Cerebellar nuclear complex (tissue), 1 donor: ENCODE results near the gene AAMP.

Experiments used
- DNase-seq, 2 experiments: peaks; one replicate each; lab custom pipeline; 2025; lab: John Stamatoyannopoulos, UW

AAMP gene

DNA sequence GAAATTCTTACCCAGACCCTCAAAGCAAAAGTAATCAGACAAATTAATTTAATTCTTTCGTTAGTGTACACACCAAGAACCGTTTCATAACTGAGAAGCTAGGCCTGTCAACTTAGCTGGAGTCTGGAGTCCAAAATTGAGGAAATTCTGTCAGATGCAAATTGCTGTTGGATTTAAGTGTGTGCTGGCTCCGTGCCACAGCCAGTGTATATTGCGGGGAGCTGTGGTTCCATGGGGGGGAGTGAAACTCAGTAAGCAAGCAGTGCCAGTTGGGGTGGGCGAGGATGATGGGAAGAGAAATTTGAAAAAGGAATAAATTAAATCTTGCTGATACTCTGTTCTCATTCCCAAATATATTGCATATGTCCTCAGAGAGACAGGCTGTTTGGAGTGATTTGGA, 48.9 kb downstream of the AAMP start:
- DNase-seq: no peak

DNA sequence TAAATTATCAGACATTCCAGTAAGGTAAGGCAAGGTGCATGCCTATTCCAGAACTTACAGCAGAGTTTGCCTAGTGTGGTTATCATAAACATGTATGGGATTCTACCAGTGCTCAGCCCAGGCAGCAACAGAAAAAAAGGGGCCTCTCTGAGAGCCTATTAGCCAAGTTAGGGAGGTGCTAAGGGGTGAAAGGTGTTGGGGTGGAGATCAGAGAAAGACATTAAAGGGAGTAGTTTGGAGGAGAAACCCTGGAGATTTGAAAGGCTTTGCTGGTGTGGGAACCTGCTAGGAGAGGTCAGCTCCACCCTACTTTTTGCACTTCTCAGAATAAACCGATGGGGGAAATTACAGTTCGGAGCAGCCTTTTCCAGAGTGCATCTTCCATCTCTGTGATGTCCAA, 50.0 kb downstream of the AAMP start:
- no peak for DNase-seq

DNA sequence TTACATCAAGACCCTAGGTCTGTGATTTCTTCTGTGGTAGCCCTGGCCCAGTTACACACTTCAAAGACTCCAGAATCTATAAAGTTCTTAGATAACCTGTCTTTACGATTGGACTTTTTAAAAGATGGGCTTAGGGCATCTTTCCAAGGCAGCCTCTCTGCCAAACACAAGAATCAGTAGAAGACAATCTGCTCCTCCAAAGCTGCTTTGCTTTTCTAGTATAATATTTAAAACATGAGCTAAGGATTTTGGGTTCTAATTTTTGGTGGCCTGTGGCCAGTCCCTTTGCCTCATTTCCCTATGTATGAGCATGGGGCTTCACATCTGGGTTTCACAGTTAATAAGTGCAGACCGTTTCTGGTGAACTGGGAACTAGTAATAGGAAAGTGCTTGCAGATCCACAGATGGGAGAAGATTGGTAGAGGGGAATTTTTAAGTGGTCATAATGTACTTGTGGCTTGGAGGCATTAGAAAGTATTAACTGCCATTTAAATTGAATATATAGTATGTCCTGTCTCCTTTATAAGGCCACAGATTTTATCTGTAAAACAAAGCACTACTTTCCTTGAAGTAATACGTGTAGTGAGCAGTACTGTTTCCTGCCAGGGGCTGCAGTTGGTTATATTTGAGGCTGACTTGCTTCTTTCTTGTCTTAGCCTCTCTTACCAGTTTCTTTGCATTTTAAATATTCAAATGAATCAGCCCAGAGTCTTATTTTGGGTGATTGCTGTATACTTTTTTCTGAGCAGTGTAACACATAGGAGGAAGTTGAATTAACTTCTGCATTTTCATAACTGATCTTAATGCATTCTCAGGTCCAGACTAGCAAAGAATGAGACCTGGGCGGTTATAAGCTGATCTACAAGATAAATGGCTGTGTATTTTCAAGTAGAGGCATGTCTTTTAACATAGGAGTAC, 51.4 kb downstream of the AAMP start:
- DNase-seq: no peak

DNA sequence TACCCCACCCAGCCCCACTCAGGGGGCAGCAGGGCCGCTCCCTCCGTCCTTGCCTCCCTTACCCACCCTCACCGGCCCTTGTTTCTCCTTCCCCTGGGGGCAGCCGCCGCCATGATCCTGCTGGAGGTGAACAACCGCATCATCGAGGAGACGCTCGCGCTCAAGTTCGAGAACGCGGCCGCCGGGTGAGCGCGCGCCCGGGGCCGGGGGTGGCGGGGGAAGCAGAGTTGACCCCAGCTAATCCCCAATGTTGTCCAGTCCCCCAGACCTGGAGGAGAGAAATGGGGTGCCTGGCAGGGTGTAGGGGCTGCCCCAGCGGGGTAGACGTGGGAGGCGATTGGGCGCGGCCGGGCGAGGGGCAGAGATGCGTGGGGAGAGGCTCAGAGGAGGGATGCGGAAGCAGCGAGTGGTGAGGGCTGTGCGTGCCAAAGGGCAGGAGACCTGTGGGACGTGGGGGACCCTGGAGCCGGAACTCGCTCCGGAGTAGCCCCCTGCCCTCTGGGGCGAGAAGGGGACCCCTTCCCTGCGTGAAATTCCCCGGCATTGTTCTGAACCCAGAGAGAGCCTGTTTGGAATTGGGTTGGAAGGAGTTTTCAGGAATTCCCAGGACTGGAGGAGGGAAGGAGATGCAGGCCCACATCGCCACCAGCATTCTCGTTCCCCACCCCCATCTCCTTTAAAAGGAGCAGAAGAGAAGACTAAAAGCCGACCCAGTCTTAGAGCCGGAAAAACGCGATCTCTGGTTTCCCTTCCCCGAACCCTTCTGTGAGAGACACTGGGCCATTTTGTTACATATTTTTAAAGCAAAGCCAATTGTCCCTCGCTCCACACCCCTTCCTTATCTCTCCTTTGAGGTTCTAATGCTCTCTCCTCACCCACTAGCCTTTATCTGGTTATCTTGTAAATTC, 52.3 kb downstream of the AAMP start:
- DNase-seq: no peak

DNA sequence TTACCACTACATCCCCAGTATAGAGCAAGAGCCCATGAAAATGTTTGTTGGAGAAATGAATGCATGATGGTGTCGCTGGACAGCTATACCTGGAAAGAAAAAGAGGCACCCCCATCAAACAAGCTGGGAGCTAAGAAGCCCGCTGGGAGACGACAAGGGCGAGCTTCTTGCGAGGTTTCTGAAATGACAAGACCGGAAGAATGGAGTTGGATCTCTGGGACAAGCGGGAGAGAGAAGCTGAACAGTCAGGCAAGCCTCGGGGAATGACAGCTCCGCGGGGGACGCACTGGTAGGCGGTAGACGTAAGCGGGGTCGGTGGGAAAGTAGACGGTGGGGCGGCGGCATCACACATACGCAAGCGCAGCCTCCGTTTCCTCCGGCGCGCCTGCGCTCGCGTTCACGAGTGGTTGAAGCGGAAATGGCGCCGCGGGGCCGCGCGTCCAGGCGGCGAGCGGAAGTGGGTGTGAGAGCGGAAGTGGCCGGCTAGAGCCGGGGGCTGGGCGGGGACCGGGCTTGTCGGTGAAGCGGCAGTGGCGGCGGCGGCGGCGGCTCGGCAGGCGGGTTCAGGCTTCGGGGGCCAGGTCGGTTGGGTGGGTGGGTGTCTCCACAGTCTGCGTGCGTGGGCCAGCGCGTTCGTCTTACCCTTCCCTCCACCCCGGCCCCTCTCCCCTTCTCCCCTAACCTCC, 53.1 kb downstream of the AAMP start, which contains the start of gene ARPC2:
TSS of gene ARPC2 (plus strand) at position 516 of the 686 bp plus-strand sequence. CDS start 282 bp downstream, outside the sequence.
- DNase-seq: peak; percentile 61 to 81

DNA sequence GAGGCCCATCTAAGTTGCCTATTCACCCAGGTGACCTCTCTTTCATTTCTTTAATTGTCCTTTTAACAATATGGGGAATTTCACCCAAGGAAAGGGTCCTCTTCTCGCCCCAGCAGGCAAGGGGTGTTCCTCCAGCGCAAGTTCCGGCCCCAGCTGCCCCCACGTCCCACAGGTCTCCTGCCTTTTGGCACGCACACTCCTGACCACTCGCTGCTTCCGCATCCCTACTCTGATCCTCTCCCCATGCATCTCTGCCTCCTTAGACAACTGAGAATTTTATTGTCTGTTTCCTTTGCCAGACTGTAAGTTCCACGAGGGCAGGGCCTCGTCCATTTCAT, 53.6 kb downstream of the AAMP start:
- DNase-seq: peak in 1 of 2 experiments; percentile 37
